Immature natural killer cell (primary cell): Measurements from ENCODE around the gene IDH3B. TPM values are rescaled to one million over a fixed set of nuclear protein-coding genes. Genes with fewer than 3 reads are reported as not detected.

Experiments
- DNase-seq, 3 donors: peaks; one replicate each; pipeline ENCODE4 v3.0.0; 2022; ENCODE audit warnings: mixed read lengths in 1 of 3
- H3K27ac Mint-ChIP-seq, 6 donors: one replicate each; pipeline ENCODE4 v1.8.0; 2020; ENCODE audit warnings: mixed read lengths in 6 of 6, mild to moderate bottlenecking in 5 of 6, inconsistent platforms in 4 of 6, moderate library complexity in 3 of 6
- H3K27me3 Mint-ChIP-seq, 3 donors: one replicate each; pipeline ENCODE4 v1.8.0; 2020 to 2021; ENCODE audit warnings: low read depth in 3 of 3, mild to moderate bottlenecking in 3 of 3, mixed read lengths in 3 of 3, moderate library complexity in 3 of 3, inconsistent platforms in 1 of 3
- H3K36me3 Mint-ChIP-seq, 3 donors: one replicate each; pipeline ENCODE4 v1.8.0; 2020; ENCODE audit warnings: mixed read lengths in 3 of 3, inconsistent platforms in 2 of 3, mild to moderate bottlenecking in 2 of 3
- H3K4me1 Mint-ChIP-seq, 2 donors: one replicate each; pipeline ENCODE4 v1.8.0; 2020; ENCODE audit warnings: inconsistent platforms in 2 of 2, mild to moderate bottlenecking in 2 of 2, mixed read lengths in 2 of 2, moderate library complexity in 1 of 2
- H3K4me3 Mint-ChIP-seq, 5 donors: one replicate each; pipeline ENCODE4 v1.8.0; 2020; ENCODE audit warnings: mild to moderate bottlenecking in 5 of 5, mixed read lengths in 5 of 5, inconsistent platforms in 3 of 5, moderate library complexity in 3 of 5
- H3K9me3 Mint-ChIP-seq, 6 donors: one replicate each; pipeline ENCODE4 v1.8.0; 2020; ENCODE audit warnings: mild to moderate bottlenecking in 6 of 6, mixed read lengths in 6 of 6, inconsistent platforms in 4 of 6, moderate library complexity in 3 of 6
- polyA plus RNA-seq, 3 donors: library from polyadenylated mRNA; unstranded; fragments of 300-500 nt; fragmentation: Illumina TruSeq; gene quantifications; one replicate each; pipeline ENCODE4 v1.2.3, GENCODE V29; 2021

IDH3B gene
- polyA plus RNA-seq, 3 donors from 2014 or later, result 110 to 185 (median 133) TPM

- no peak overlapping the region for H3K4me3 Mint-ChIP-seq
- H3K27me3 Mint-ChIP-seq, result peaks cover 0 to 3% (median 1%) of the 10 kb centered on the region in 3 donors
- peaks cover 15 to 17% of the 10 kb centered on the region in 2 donors for H3K4me1 Mint-ChIP-seq
- peaks cover 21 to 31% (median 22%) of the 10 kb centered on the region in 3 donors for H3K36me3 Mint-ChIP-seq
- no peaks in the 10 kb centered on the region for H3K9me3 Mint-ChIP-seq
- H3K27ac Mint-ChIP-seq, result peak overlapping the region in 2 of 6 donors; percentile 11 to 19
- DNase-seq, result no peak
These were observed 20.3 kb downstream of the IDH3B start for GRCh38 chr20:2643708-2644107.

GRCh38 chr20:2640899-2641298 lies 23.1 kb downstream of the IDH3B start:
- Mint-ChIP-seq H3K9me3 (no peaks in the 10 kb centered on the region), H3K27ac (no peak overlapping the region), H3K36me3 (peaks cover 21 to 31% (median 22%) of the 10 kb centered on the region in 3 donors), H3K4me1 (peaks cover 33 to 36% of the 10 kb centered on the region in 2 donors), H3K4me3 (no peak overlapping the region), H3K27me3 (peaks cover 1 to 5% (median 3%) of the 10 kb centered on the region in 3 donors)
- DNase-seq, result no peak

- H3K9me3 Mint-ChIP-seq, result no peaks in the 10 kb centered on the region
- no peak overlapping the region for H3K4me3 Mint-ChIP-seq
- H3K4me1 Mint-ChIP-seq, result peaks cover 39 to 43% of the 10 kb centered on the region in 2 donors
- DNase-seq, result no peak
- H3K27ac Mint-ChIP-seq, result no peak overlapping the region
- H3K36me3 Mint-ChIP-seq, result peaks cover 21 to 31% (median 22%) of the 10 kb centered on the region in 3 donors
- H3K27me3 Mint-ChIP-seq, result peaks cover 0 to 5% (median 3%) of the 10 kb centered on the region in 3 donors
These were observed 23.8 kb downstream of the IDH3B start for GRCh38 chr20:2640260-2640659.

GRCh38 chr20:2637246-2637645 lies 26.8 kb downstream of the IDH3B start:
- H3K9me3 Mint-ChIP-seq, result peaks cover 0 to 1% (median 0%) of the 10 kb centered on the region in 6 donors
- peak overlapping the region; percentile 29 to 91 (median 78) for H3K27ac Mint-ChIP-seq
- H3K36me3 Mint-ChIP-seq, result peaks cover 14 to 21% (median 20%) of the 10 kb centered on the region in 3 donors
- H3K4me1 Mint-ChIP-seq, result peaks cover 41 to 57% of the 10 kb centered on the region in 2 donors
- H3K27me3 Mint-ChIP-seq, result peaks cover 8 to 12% (median 9%) of the 10 kb centered on the region in 3 donors
- H3K4me3 Mint-ChIP-seq, result peak overlapping the region; percentile 77 to 88 (median 83)
- DNase-seq, result peak; percentile 56 to 73 (median 67)

- Mint-ChIP-seq H3K4me3 (no peak overlapping the region), H3K27ac (no peak overlapping the region), H3K4me1 (peaks cover 32 to 46% of the 10 kb centered on the region in 2 donors), H3K27me3 (peaks cover 11 to 15% (median 11%) of the 10 kb centered on the region in 3 donors), H3K9me3 (peaks cover 0 to 22% (median 4%) of the 10 kb centered on the region in 6 donors), H3K36me3 (peaks cover 3 to 9% (median 7%) of the 10 kb centered on the region in 3 donors)
- no peak for DNase-seq
These were observed 30.6 kb downstream of the IDH3B start for GRCh38 chr20:2633381-2633780.

GRCh38 chr20:2631228-2631627 lies 32.8 kb downstream of the IDH3B start:
- H3K4me1 Mint-ChIP-seq, result peaks cover 12 to 24% of the 10 kb centered on the region in 2 donors
- no peak overlapping the region for H3K27ac Mint-ChIP-seq
- peaks cover 1 to 22% (median 9%) of the 10 kb centered on the region in 6 donors for H3K9me3 Mint-ChIP-seq
- DNase-seq, result no peak
- no peak overlapping the region for H3K4me3 Mint-ChIP-seq
- peaks cover 7 to 9% (median 7%) of the 10 kb centered on the region in 3 donors for H3K36me3 Mint-ChIP-seq
- H3K27me3 Mint-ChIP-seq, result peaks cover 10 to 14% (median 11%) of the 10 kb centered on the region in 3 donors

- Mint-ChIP-seq H3K36me3 (peaks cover 3 to 7% (median 5%) of the 10 kb centered on the region in 3 donors), H3K4me3 (no peak overlapping the region), H3K9me3 (peaks cover 1 to 22% (median 9%) of the 10 kb centered on the region in 6 donors), H3K27me3 (peaks cover 2 to 11% (median 3%) of the 10 kb centered on the region in 3 donors), H3K27ac (no peak overlapping the region), H3K4me1 (no peaks in the 10 kb centered on the region)
- DNase-seq, result no peak
These were observed 37.0 kb downstream of the IDH3B start for GRCh38 chr20:2626853-2627541.

- Mint-ChIP-seq H3K27ac (no peak overlapping the region), H3K27me3 (peaks cover 0 to 8% (median 3%) of the 10 kb centered on the region in 3 donors), H3K4me1 (no peaks in the 10 kb centered on the region), H3K36me3 (peaks cover 0 to 7% (median 0%) of the 10 kb centered on the region in 3 donors), H3K9me3 (peaks cover 0 to 13% (median 3%) of the 10 kb centered on the region in 6 donors), H3K4me3 (no peak overlapping the region)
- no peak for DNase-seq
These were observed 39.0 kb downstream of the IDH3B start for GRCh38 chr20:2625062-2625461.

GRCh38 chr20:2624190-2624589 lies 39.8 kb downstream of the IDH3B start:
- Mint-ChIP-seq H3K9me3 (peaks cover 0 to 13% (median 2%) of the 10 kb centered on the region in 6 donors), H3K36me3 (peaks cover 0 to 4% (median 0%) of the 10 kb centered on the region in 3 donors), H3K27ac (no peak overlapping the region), H3K27me3 (peaks cover 0 to 8% (median 0%) of the 10 kb centered on the region in 3 donors), H3K4me3 (no peak overlapping the region), H3K4me1 (no peaks in the 10 kb centered on the region)
- DNase-seq, result no peak

GRCh38 chr20:2619961-2620595 lies 43.9 kb downstream of the IDH3B start:
- Mint-ChIP-seq H3K27me3 (peaks cover 5 to 8% (median 6%) of the 10 kb centered on the region in 3 donors), H3K9me3 (no peaks in the 10 kb centered on the region), H3K4me1 (no peaks in the 10 kb centered on the region), H3K36me3 (no peaks in the 10 kb centered on the region), H3K27ac (no peak overlapping the region), H3K4me3 (no peak overlapping the region)
- no peak for DNase-seq

GRCh38 chr20:2619337-2619736 lies 44.7 kb downstream of the IDH3B start:
- no peaks in the 10 kb centered on the region for H3K9me3 Mint-ChIP-seq
- no peak for DNase-seq
- H3K27me3 Mint-ChIP-seq, result peaks cover 5 to 9% (median 8%) of the 10 kb centered on the region in 3 donors
- H3K27ac Mint-ChIP-seq, result no peak overlapping the region
- no peaks in the 10 kb centered on the region for H3K4me1 Mint-ChIP-seq
- no peak overlapping the region for H3K4me3 Mint-ChIP-seq
- no peaks in the 10 kb centered on the region for H3K36me3 Mint-ChIP-seq

- Mint-ChIP-seq H3K27ac (no peak overlapping the region), H3K4me3 (no peak overlapping the region), H3K27me3 (peaks cover 5 to 10% (median 8%) of the 10 kb centered on the region in 3 donors), H3K9me3 (no peaks in the 10 kb centered on the region), H3K36me3 (no peaks in the 10 kb centered on the region), H3K4me1 (no peaks in the 10 kb centered on the region)
- DNase-seq, result no peak
These were observed 45.2 kb downstream of the IDH3B start for GRCh38 chr20:2618815-2619214.

- Mint-ChIP-seq H3K9me3 (no peaks in the 10 kb centered on the region), H3K4me3 (no peak overlapping the region), H3K27ac (no peak overlapping the region), H3K36me3 (no peaks in the 10 kb centered on the region), H3K4me1 (no peaks in the 10 kb centered on the region), H3K27me3 (peaks cover 9 to 10% (median 10%) of the 10 kb centered on the region in 3 donors)
- DNase-seq, result no peak
These were observed 46.8 kb downstream of the IDH3B start for GRCh38 chr20:2617099-2617714.

- H3K4me3 Mint-ChIP-seq, result no peak overlapping the region
- DNase-seq, result no peak
- no peaks in the 10 kb centered on the region for H3K4me1 Mint-ChIP-seq
- peaks cover 0 to under 1% (median 0%) of the 10 kb centered on the region in 6 donors for H3K9me3 Mint-ChIP-seq
- H3K27ac Mint-ChIP-seq, result no peak overlapping the region
- peaks cover 10% of the 10 kb centered on the region in 3 donors for H3K27me3 Mint-ChIP-seq
- H3K36me3 Mint-ChIP-seq, result no peaks in the 10 kb centered on the region
These were observed 47.4 kb downstream of the IDH3B start for GRCh38 chr20:2616634-2617033.
